Endothelial cell of umbilical vein (primary cell): ENCODE measurements around the gene ARV1. TPM values are rescaled to one million over a fixed set of nuclear protein-coding genes. Genes with fewer than 3 reads are reported as not detected.

Experiments
- BruUV-seq: library from RNA; stranded (reverse); fragments of 400-500 nt; replicated peaks from 2 replicates; lab custom pipeline; 2021; lab: Mats Ljungman, UMichigan
- CTCF ChIA-PET: fragments of 300-600, 350-600 bp; sonication (Branson Sonifier 250); formaldehyde crosslinking; loops from one replicate; lab custom pipeline; 2021; ENCODE audit warnings: antibody characterized with exemption, inconsistent platforms; lab: Charles Lee
- POLR2A ChIA-PET: fragments of 300-600, 350-600 bp; sonication (Branson Sonifier 250); formaldehyde crosslinking; loops from one replicate; lab custom pipeline; 2021; ENCODE audit warnings: antibody characterized with exemption, inconsistent platforms; lab: Charles Lee
- DNase-seq: peaks from one replicate; pipeline ENCODE4 v3.0.0-alpha.2; 2011; ENCODE audit warnings: low read depth, low spot score
- FAIRE-seq: peaks from 2 replicates; lab custom pipeline; 2011; peaks lifted over from hg19 to GRCh38; lab: Jason Lieb, UNC
- H2AFZ ChIP-seq: 2 replicates; pipeline ENCODE4 v1.6.0; 2012; ENCODE audit warnings: low read depth, low read length, control low read depth, inconsistent platforms
- H3K27ac ChIP-seq: 2 replicates; pipeline ENCODE4 v1.5.1; 2011; ENCODE audit warnings: low read depth, mild to moderate bottlenecking, control low read depth, low read length, moderate library complexity; ENCODE audit not compliant: insufficient read depth
- H3K27me3 ChIP-seq, 2 experiments: 2 replicates each; pipeline versions ENCODE4 v1.6.0 to v1.6.1; 2011; ENCODE audit warnings: low read length in 2 of 2, mixed read lengths in 1 of 2; ENCODE audit not compliant: control insufficient read depth in 2 of 2, insufficient read depth in 2 of 2
- H3K36me3 ChIP-seq, 2 experiments: 2 replicates in 1 of 2; 3 replicates in 1 of 2; pipeline ENCODE4 v1.5.1; 2011; ENCODE audit warnings: low read length in 2 of 2, mild to moderate bottlenecking in 1 of 2, moderate library complexity in 1 of 2; ENCODE audit not compliant: control insufficient read depth in 2 of 2, insufficient read depth in 2 of 2; ENCODE audit errors: extremely low read depth in 1 of 2
- H3K4me1 ChIP-seq: 3 replicates; pipeline ENCODE4 v1.5.1; 2011; ENCODE audit warnings: mild to moderate bottlenecking, low read length; ENCODE audit not compliant: control insufficient read depth, insufficient read depth; ENCODE audit errors: extremely low read depth
- H3K4me2 ChIP-seq: 2 replicates; pipeline ENCODE4 v1.6.1; 2011; ENCODE audit warnings: low read length, control low read depth, mixed read lengths; ENCODE audit not compliant: insufficient read depth
- H3K4me3 ChIP-seq, 3 experiments: fragments of 200-600 bp in 1 of 3; sonication (generic), shearing (Covaris generic) in 1 of 3; replicated peaks in 1 of 3; 2 replicates each; pipeline ENCODE4 v1.5.1; 2011 to 2016; ENCODE audit warnings: control low read depth in 3 of 3, low read length in 3 of 3, mild to moderate bottlenecking in 2 of 3, inconsistent platforms in 1 of 3, low read depth in 1 of 3, moderate library complexity in 1 of 3; ENCODE audit not compliant: insufficient read depth in 1 of 3
- H3K79me2 ChIP-seq: 2 replicates; pipeline ENCODE4 v1.6.0; 2012; ENCODE audit warnings: low read length, inconsistent platforms; ENCODE audit not compliant: control insufficient read depth, insufficient read depth
- H3K9ac ChIP-seq: replicated peaks from 2 replicates; pipeline ENCODE3; 2011; ENCODE audit warnings: low read length, control low read depth; ENCODE audit not compliant: insufficient read depth; ENCODE audit errors: extremely low read depth
- H3K9me1 ChIP-seq: replicated peaks from 3 replicates; pipeline ENCODE4 v1.6.0; 2011; ENCODE audit warnings: mild to moderate bottlenecking, low read length; ENCODE audit not compliant: control insufficient read depth, insufficient read depth; ENCODE audit errors: extremely low read depth
- H3K9me3 ChIP-seq: replicated peaks from 2 replicates; pipeline ENCODE4 v1.5.1; 2012; ENCODE audit warnings: low read length, inconsistent platforms; ENCODE audit not compliant: control insufficient read depth, insufficient read depth
- H4K20me1 ChIP-seq: replicated peaks from 2 replicates; pipeline ENCODE3; 2011; ENCODE audit warnings: mild to moderate bottlenecking, low read length; ENCODE audit not compliant: control insufficient read depth, insufficient read depth; ENCODE audit errors: extremely low read depth
- FOS ChIP-seq: IDR thresholded peaks from 2 replicates; pipeline ENCODE4 v1.6.1; 2011; ENCODE audit warnings: mild to moderate bottlenecking, low read length, moderate library complexity, borderline replicate concordance; ENCODE audit not compliant: insufficient read depth
- GATA2 ChIP-seq: IDR thresholded peaks from 2 replicates; pipeline ENCODE4 v1.7.0; 2011; ENCODE audit warnings: low read depth, mild to moderate bottlenecking, moderate library complexity, mixed read lengths, low read length; ENCODE audit not compliant: insufficient read length, insufficient read depth
- MYC ChIP-seq: IDR thresholded peaks from one replicate; pipeline ENCODE4 v1.6.1; 2011; ENCODE audit warnings: mild to moderate bottlenecking, low read depth, low read length
- POLR2A ChIP-seq: IDR thresholded peaks from 2 replicates; pipeline ENCODE4 v1.6.1; 2012; ENCODE audit warnings: low read depth, mild to moderate bottlenecking, control low read depth, low read length
- POLR2AphosphoS5 ChIP-seq: IDR thresholded peaks from 2 replicates; pipeline ENCODE4 v1.6.1; 2012; ENCODE audit warnings: low read depth, mild to moderate bottlenecking, control low read depth, low read length, moderate library complexity; ENCODE audit not compliant: insufficient read depth
- dilution Hi-C: fragments of 300-500 bp; cut with MboI; formaldehyde crosslinking; loops from one replicate; pipeline ENCODE4 v1.15.0; 2019; ENCODE audit warnings: low sequenced_read_pairs; ENCODE audit not compliant: extremely low pct_ligation_motif_present
- intact Hi-C: fragments of 100-400 bp; cut with micrococcal nuclease; formaldehyde crosslinking; loops from one replicate; pipeline ENCODE4 v1.10.0; 2022
- polyA plus RNA-seq, 4 experiments: library from polyadenylated mRNA; depleted of rRNA in 3 of 4; stranded (reverse) in 3 of 4; unstranded in 1 of 4; fragments of >200 nt; gene quantifications; 2 replicates each; pipeline versions ENCODE4 v1.2.1 to v1.2.3, GENCODE V29; 2011 to 2012; ENCODE audit warnings: missing spikeins in 1 of 4
- total RNA-seq: library from RNA; stranded (reverse); gene quantifications from 2 replicates; pipeline ENCODE4 v1.2.3, GENCODE V29; 2021

Gene ARV1
- total and polyA plus RNA-seq, 2 donors (not counting 3 experiments of a cell fraction or from before 2014, with no cell fraction given), result 10.7 to 14.0 TPM

GRCh38 chr1:230976360-230976759 lies 2.5 kb upstream of the ARV1 start:
- dilution Hi-C loops, result no loop called here
- Histone ChIP-seq H3K79me2 (peaks cover 16% of the 10 kb centered on the region), H3K27me3 (no peaks in the 10 kb centered on the region), H3K4me2 (no peak overlapping the region), H3K9ac (no peak overlapping the region), H3K27ac (no peak overlapping the region), H3K9me3 (no peaks in the 10 kb centered on the region), H3K9me1 (no peaks in the 10 kb centered on the region), H2AFZ (no peak overlapping the region), H3K4me1 (peaks cover 26% of the 10 kb centered on the region), H3K36me3 (no peaks in the 10 kb centered on the region), H3K4me3 (no peak overlapping the region), H4K20me1 (no peaks in the 10 kb centered on the region)
- TF ChIP-seq FOS (no peak), MYC (no peak), POLR2A (no peak), GATA2 (no peak)
- FAIRE-seq (no peak), DNase-seq (no peak)
- no TSS peak for BruUV-seq
- POLR2A ChIA-PET, result no interaction called here
- CTCF ChIA-PET, result interaction anchor here (2.2 kb wide), 1 partner anchor 116 kb away, joined by 11 read pairs; no protein-coding TSS in a partner anchor
- intact Hi-C loops, result loop anchor here (5.0 to 10.0 kb wide), 3 partner anchors 361 to 628 kb away; partner anchors contain the start of genes EGLN1, EXOC8 and SPRTN

- peaks cover 14% of the 10 kb centered on the region for H3K79me2 ChIP-seq
- peak overlapping the region; percentile 30 for H3K27ac ChIP-seq
- TSS peak; percentile 11 for BruUV-seq
- no peaks in the 10 kb centered on the region for H3K9me1 ChIP-seq
- TF ChIP-seq POLR2A, result peak; percentile 18
- peak; percentile 85 for TF ChIP-seq GATA2
- TF ChIP-seq POLR2AphosphoS5, result no peak
- DNase-seq (peak; percentile 71), FAIRE-seq (peak; percentile 86)
- intact Hi-C loops, result loop anchor here (5.0 to 10.0 kb wide), 3 partner anchors 360 to 628 kb away; partner anchors contain the start of genes EGLN1, EXOC8 and SPRTN
- H3K27me3 ChIP-seq, result no peaks in the 10 kb centered on the region
- H3K36me3 ChIP-seq, result no peaks in the 10 kb centered on the region
- peaks cover 26% of the 10 kb centered on the region for H3K4me1 ChIP-seq
- dilution Hi-C loops, result no loop called here
- peak overlapping the region; percentile 68 for H3K4me2 ChIP-seq
- peak overlapping the region; percentile 26 for H2AFZ ChIP-seq
- peak overlapping the region; percentile 52 for H3K9ac ChIP-seq
- H3K4me3 ChIP-seq, result peak overlapping the region in 2 of 3 experiments; percentile 86 to 96
- POLR2A ChIA-PET, result no interaction called here
- H4K20me1 ChIP-seq, result no peaks in the 10 kb centered on the region
- no peaks in the 10 kb centered on the region for H3K9me3 ChIP-seq
- CTCF ChIA-PET, result interaction anchor here (1.0 to 2.2 kb wide), 2 partner anchors 8 to 116 kb away, joined by 3 to 11 read pairs; no protein-coding TSS in a partner anchor
These were observed 1.8 kb upstream of the ARV1 start for GRCh38 chr1:230976825-230977747.
